GM18951 (cell line): Measurements from ENCODE around the gene EFCAB8.

ENCODE experiments used
- POLR2A ChIP-seq: IDR thresholded peaks from 4 replicates; pipeline ENCODE4 v1.6.1; 2011; ENCODE audit warnings: mild to moderate bottlenecking; ENCODE audit not compliant: insufficient read length, insufficient read depth; ENCODE audit errors: extremely low read depth
- in situ Hi-C: fragments of 300-500 bp; cut with MboI; formaldehyde crosslinking; loops from one replicate; pipeline ENCODE4 v1.12.0; 2022; ENCODE audit warnings: low sequenced_read_pairs, mixed read lengths, inconsistent platforms; ENCODE audit not compliant: unreplicated experiment

Gene EFCAB8

GRCh38 chr20:32831982-32832381, 26.7 kb upstream of the EFCAB8 start:
- TF ChIP-seq POLR2A, result no peak
- in situ Hi-C loops, result no loop called here

- TF ChIP-seq POLR2A, result no peak
- in situ Hi-C loops, result no loop called here
Measured at GRCh38 chr20:32832664-32833063, 26.1 kb upstream of the EFCAB8 start.

- no peak for TF ChIP-seq POLR2A
- in situ Hi-C loops, result no loop called here
Measured at GRCh38 chr20:32834972-32835371, 23.8 kb upstream of the EFCAB8 start.

- no peak for TF ChIP-seq POLR2A
- in situ Hi-C loops, result no loop called here
Measured at GRCh38 chr20:32837157-32837556, 21.6 kb upstream of the EFCAB8 start.

- in situ Hi-C loops, result no loop called here
- TF ChIP-seq POLR2A, result no peak
Measured at GRCh38 chr20:32839227-32839981, 19.3 kb upstream of the EFCAB8 start.

GRCh38 chr20:32839982-32840285, 18.8 kb upstream of the EFCAB8 start:
- in situ Hi-C loops, result no loop called here

GRCh38 chr20:32841174-32841573, 17.5 kb upstream of the EFCAB8 start:
- TF ChIP-seq POLR2A, result no peak
- in situ Hi-C loops, result no loop called here

More at GRCh38 chr20:32839982-32840285, 18.8 kb upstream of the EFCAB8 start:
- no peak for TF ChIP-seq POLR2A

- no peak for TF ChIP-seq POLR2A
- in situ Hi-C loops, result no loop called here
Measured at GRCh38 chr20:32841632-32842031, 17.1 kb upstream of the EFCAB8 start.

GRCh38 chr20:32842688-32843524, 15.8 kb upstream of the EFCAB8 start:
- in situ Hi-C loops, result no loop called here
- no peak for TF ChIP-seq POLR2A

GRCh38 chr20:32845786-32846185, 12.9 kb upstream of the EFCAB8 start:
- in situ Hi-C loops, result no loop called here
- TF ChIP-seq POLR2A, result no peak

GRCh38 chr20:32846852-32847251, 11.9 kb upstream of the EFCAB8 start:
- peak; percentile 16 for TF ChIP-seq POLR2A
- in situ Hi-C loops, result no loop called here

GRCh38 chr20:32847964-32848363, 10.8 kb upstream of the EFCAB8 start:
- in situ Hi-C loops, result no loop called here
- no peak for TF ChIP-seq POLR2A

- in situ Hi-C loops, result no loop called here
- no peak for TF ChIP-seq POLR2A
Measured at GRCh38 chr20:32848846-32849245, 9.9 kb upstream of the EFCAB8 start.

GRCh38 chr20:32849577-32849976, 9.1 kb upstream of the EFCAB8 start:
- in situ Hi-C loops, result no loop called here
- TF ChIP-seq POLR2A, result no peak
